RWPE1 (cell line): Measurements from ENCODE around the gene ANKRD16.

Source experiments
- CTCF ChIA-PET: fragments of 350-600 bp; sonication (Branson Sonifier 250); formaldehyde crosslinking; extraction: SDS; loops from one replicate; lab custom pipeline; 2021; lab: Yijun Ruan, JAX
- POLR2A ChIA-PET: fragments of 400-600 bp; formaldehyde crosslinking; extraction: SDS; loops from one replicate; lab custom pipeline; 2020; ENCODE audit warnings: antibody characterized with exemption; ENCODE audit not compliant: low non-redundant PET; lab: Yijun Ruan, JAX
- DNase-seq: peaks from one replicate; pipeline ENCODE4 v3.0.0; 2012; ENCODE audit warnings: low spot score
- H3K27ac ChIP-seq: fragments of 450-650 bp; 2 replicates; pipeline ENCODE4 v1.5.1; 2017
- TF ChIP-seq, protein P1 (sequence below): fragments of 450-650 bp; conservative IDR thresholded peaks from 2 replicates; pipeline ENCODE4 v1.5.1; 2017; ENCODE audit warnings: low read depth, mild to moderate bottlenecking

ANKRD16 gene

GRCh38 chr10:5906651-5907050 lies 17.0 kb upstream of the ANKRD16 start:
- ChIA-PET POLR2A (no interaction called here), CTCF (no interaction called here)
- TF ChIP-seq, protein P1, sequence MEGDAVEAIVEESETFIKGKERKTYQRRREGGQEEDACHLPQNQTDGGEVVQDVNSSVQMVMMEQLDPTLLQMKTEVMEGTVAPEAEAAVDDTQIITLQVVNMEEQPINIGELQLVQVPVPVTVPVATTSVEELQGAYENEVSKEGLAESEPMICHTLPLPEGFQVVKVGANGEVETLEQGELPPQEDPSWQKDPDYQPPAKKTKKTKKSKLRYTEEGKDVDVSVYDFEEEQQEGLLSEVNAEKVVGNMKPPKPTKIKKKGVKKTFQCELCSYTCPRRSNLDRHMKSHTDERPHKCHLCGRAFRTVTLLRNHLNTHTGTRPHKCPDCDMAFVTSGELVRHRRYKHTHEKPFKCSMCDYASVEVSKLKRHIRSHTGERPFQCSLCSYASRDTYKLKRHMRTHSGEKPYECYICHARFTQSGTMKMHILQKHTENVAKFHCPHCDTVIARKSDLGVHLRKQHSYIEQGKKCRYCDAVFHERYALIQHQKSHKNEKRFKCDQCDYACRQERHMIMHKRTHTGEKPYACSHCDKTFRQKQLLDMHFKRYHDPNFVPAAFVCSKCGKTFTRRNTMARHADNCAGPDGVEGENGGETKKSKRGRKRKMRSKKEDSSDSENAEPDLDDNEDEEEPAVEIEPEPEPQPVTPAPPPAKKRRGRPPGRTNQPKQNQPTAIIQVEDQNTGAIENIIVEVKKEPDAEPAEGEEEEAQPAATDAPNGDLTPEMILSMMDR = no peak
- H3K27ac ChIP-seq = no peak overlapping the region; the same call in 1 of the 2 replicates
- DNase-seq = no peak

DNA sequence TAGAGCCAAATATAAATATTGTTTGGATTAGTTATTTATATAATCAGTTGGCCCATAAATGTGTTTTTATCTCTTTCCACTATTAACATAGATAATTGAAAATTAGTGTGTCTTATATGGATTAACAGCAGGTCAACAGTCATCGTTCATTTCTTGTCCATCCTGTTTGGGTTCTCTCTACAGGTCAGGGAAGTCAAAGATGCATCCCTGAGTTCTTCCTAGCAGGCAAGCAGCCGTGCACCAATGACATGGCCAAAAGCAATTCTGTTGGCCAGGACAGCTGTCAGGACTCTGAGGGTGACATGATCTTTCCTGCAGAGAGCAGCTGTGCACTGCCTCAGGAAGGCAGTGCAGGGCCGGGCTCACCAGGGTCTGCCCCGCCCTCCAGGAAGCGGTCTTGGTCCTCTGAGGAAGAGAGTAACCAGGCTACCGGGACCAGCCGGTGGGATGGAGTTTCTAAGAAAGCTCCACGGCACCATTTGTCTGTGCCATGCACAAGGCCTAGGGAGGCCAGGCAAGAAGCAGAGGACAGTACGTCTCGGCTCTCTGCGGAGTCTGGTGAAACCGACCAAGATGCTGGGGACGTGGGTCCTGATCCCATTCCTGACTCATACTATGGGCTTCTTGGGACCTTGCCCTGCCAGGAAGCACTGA lies 16.3 kb upstream of the ANKRD16 start:
- TF ChIP-seq, protein P1 = no peak
- ChIA-PET CTCF (no interaction called here), POLR2A (no interaction called here)
- H3K27ac ChIP-seq = no peak overlapping the region
- DNase-seq = no peak

GRCh38 chr10:5904227-5904626 lies 14.5 kb upstream of the ANKRD16 start:
- POLR2A ChIA-PET = no interaction called here
- TF ChIP-seq, protein P1 = no peak
- CTCF ChIA-PET = no interaction called here
- no peak overlapping the region for H3K27ac ChIP-seq
- no peak for DNase-seq

GRCh38 chr10:5903563-5903962 lies 13.9 kb upstream of the ANKRD16 start:
- CTCF ChIA-PET = interaction anchor here (0.6 kb wide), 1 partner anchor 26 kb away, joined by 4 read pairs; no protein-coding TSS in a partner anchor
- TF ChIP-seq, protein P1 = no peak
- no peak for DNase-seq
- H3K27ac ChIP-seq = no peak overlapping the region
- POLR2A ChIA-PET = no interaction called here

- ChIA-PET CTCF (no interaction called here), POLR2A (no interaction called here)
- TF ChIP-seq, protein P1 = no peak
- no peak overlapping the region for H3K27ac ChIP-seq
- no peak for DNase-seq
Observed at GRCh38 chr10:5902511-5903274, 13.0 kb upstream of the ANKRD16 start.

DNA sequence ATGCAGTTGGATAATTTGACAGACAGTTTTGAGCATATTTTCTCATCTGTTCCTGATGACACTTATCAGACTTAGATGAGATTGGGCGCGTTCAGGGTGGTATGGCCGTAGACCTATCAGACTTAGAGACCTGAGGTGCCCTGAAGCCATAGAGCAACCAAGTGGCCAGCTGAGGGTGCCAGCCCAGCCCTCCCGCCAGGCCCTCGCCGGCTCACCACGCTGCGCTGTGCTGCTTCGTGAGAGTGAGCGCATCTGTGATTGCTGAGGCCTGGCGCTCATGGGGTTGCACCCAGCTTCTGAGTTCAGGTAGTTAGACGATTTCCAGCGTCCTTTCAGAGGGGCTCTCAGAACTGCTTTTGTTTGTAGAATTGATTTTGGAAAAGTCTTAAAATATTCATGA lies 10.6 kb upstream of the ANKRD16 start:
- ChIA-PET CTCF (no interaction called here), POLR2A (no interaction called here)
- TF ChIP-seq, protein P1 = no peak

More for the DNA sequence above, 10.6 kb upstream of the ANKRD16 start:
- DNase-seq = no peak
- H3K27ac ChIP-seq = no peak overlapping the region
